A673 (cell line): Measurements from ENCODE around the gene PNMT. TPM values are rescaled to one million over a fixed set of nuclear protein-coding genes. Genes with fewer than 3 reads are reported as not detected.

Experiments
- BruUV-seq: library from RNA; stranded (reverse); fragments of 400-500 nt; replicated peaks from 2 replicates; lab custom pipeline; 2021; lab: Mats Ljungman, UMichigan
- CTCF ChIA-PET: fragments of 300-600 bp; sonication (Branson Sonifier 250); formaldehyde crosslinking; loops from one replicate; lab custom pipeline; 2022; ENCODE audit warnings: antibody characterized with exemption; lab: Charles Lee
- POLR2A ChIA-PET: fragments of 300-600 bp; sonication (Branson Sonifier 250); formaldehyde crosslinking; loops from one replicate; lab custom pipeline; 2022; ENCODE audit warnings: antibody characterized with exemption; ENCODE audit not compliant: low non-redundant PET; lab: Charles Lee
- DNase-seq: peaks from one replicate; pipeline ENCODE4 v3.0.0-alpha.2; 2015; ENCODE audit warnings: low spot score
- H3K27ac ChIP-seq: fragments of 200-600 bp; sonication (generic); 2 replicates; pipeline ENCODE4 v1.5.1; 2016; ENCODE audit warnings: mixed run types, low read depth, mild to moderate bottlenecking, mixed read lengths, antibody characterized with exemption, low read length; ENCODE audit not compliant: poor library complexity, severe bottlenecking
- H3K27me3 ChIP-seq: fragments of 200-600 bp; sonication (generic); replicated peaks from 2 replicates; pipeline ENCODE4 v1.6.1; 2017; ENCODE audit warnings: mixed run types, low read depth, mild to moderate bottlenecking, mixed read lengths, antibody characterized with exemption, low read length; ENCODE audit not compliant: insufficient read depth, poor library complexity
- H3K36me3 ChIP-seq: fragments of 200-600 bp; sonication (generic); 2 replicates; pipeline ENCODE4 v1.6.1; 2016; ENCODE audit warnings: mixed run types, mild to moderate bottlenecking, mixed read lengths, antibody characterized with exemption, low read length; ENCODE audit not compliant: insufficient read depth, poor library complexity, severe bottlenecking
- H3K4me1 ChIP-seq: fragments of 200-600 bp; sonication (generic); 2 replicates; pipeline ENCODE4 v1.6.1; 2017; ENCODE audit warnings: mixed run types, mild to moderate bottlenecking, mixed read lengths, antibody characterized with exemption, low read length; ENCODE audit not compliant: insufficient read depth, poor library complexity, severe bottlenecking
- H3K4me3 ChIP-seq: fragments of 200-600 bp; sonication (generic); 2 replicates; pipeline ENCODE4 v1.5.1; 2016; ENCODE audit warnings: low read depth, mixed run types, mild to moderate bottlenecking, mixed read lengths, low read length; ENCODE audit not compliant: poor library complexity, severe bottlenecking
- H3K9me3 ChIP-seq: fragments of 200-600 bp; sonication (generic); 2 replicates; pipeline ENCODE4 v1.6.1; 2016; ENCODE audit warnings: mixed run types, low read depth, mild to moderate bottlenecking, mixed read lengths, antibody characterized with exemption, low read length; ENCODE audit not compliant: poor library complexity, severe bottlenecking
- EZH2 ChIP-seq: fragments of 200-600 bp; sonication (generic); IDR thresholded peaks from 2 replicates; pipeline ENCODE4 v1.6.1; 2017; ENCODE audit warnings: borderline replicate concordance, low read depth, mild to moderate bottlenecking, mixed read lengths, antibody characterized with exemption, low read length; ENCODE audit not compliant: poor library complexity, severe bottlenecking
- intact Hi-C: fragments of 100-400 bp; cut with micrococcal nuclease; formaldehyde crosslinking; loops from one replicate; pipeline ENCODE4 v1.10.0; 2022; ENCODE audit not compliant: unreplicated experiment
- total RNA-seq: library from RNA; stranded (reverse); gene quantifications from 2 replicates; pipeline ENCODE4 v1.2.3, GENCODE V29; 2021
- TF ChIP-seq, protein P1 (sequence below): fragments of 300-800, 200-600 bp; sonication (generic); conservative IDR thresholded peaks from 2 replicates; pipeline ENCODE4 v1.5.1; 2017; ENCODE audit warnings: low read depth, mild to moderate bottlenecking, antibody characterized with exemption, low read length, moderate library complexity, mixed read lengths

Gene PNMT
- total RNA-seq, 1 experiment from 2014 or later = not detected

- Histone ChIP-seq H3K4me1 (no peaks in the 10 kb centered on the region), H3K27ac (no peak overlapping the region), H3K36me3 (no peaks in the 10 kb centered on the region), H3K4me3 (no peak overlapping the region), H3K9me3 (no peaks in the 10 kb centered on the region), H3K27me3 (no peaks in the 10 kb centered on the region)
- intact Hi-C loops = no loop called here
- TF ChIP-seq, protein P1, sequence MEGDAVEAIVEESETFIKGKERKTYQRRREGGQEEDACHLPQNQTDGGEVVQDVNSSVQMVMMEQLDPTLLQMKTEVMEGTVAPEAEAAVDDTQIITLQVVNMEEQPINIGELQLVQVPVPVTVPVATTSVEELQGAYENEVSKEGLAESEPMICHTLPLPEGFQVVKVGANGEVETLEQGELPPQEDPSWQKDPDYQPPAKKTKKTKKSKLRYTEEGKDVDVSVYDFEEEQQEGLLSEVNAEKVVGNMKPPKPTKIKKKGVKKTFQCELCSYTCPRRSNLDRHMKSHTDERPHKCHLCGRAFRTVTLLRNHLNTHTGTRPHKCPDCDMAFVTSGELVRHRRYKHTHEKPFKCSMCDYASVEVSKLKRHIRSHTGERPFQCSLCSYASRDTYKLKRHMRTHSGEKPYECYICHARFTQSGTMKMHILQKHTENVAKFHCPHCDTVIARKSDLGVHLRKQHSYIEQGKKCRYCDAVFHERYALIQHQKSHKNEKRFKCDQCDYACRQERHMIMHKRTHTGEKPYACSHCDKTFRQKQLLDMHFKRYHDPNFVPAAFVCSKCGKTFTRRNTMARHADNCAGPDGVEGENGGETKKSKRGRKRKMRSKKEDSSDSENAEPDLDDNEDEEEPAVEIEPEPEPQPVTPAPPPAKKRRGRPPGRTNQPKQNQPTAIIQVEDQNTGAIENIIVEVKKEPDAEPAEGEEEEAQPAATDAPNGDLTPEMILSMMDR = no peak
- no peak for TF ChIP-seq EZH2
- POLR2A ChIA-PET = no interaction called here
- BruUV-seq = no TSS peak
- DNase-seq = no peak
- CTCF ChIA-PET = no interaction called here
Observed at GRCh38 chr17:39674179-39674578, 5.9 kb downstream of the PNMT start.

- no peak overlapping the region for H3K4me3 ChIP-seq
- no peaks in the 10 kb centered on the region for H3K36me3 ChIP-seq
- POLR2A ChIA-PET = no interaction called here
- no peak for DNase-seq
- CTCF ChIA-PET = no interaction called here
- no peaks in the 10 kb centered on the region for H3K9me3 ChIP-seq
- no peak overlapping the region for H3K27ac ChIP-seq
- BruUV-seq = no TSS peak
- intact Hi-C loops = no loop called here
- TF ChIP-seq EZH2 = no peak
- TF ChIP-seq, protein P1 = no peak
- H3K27me3 ChIP-seq = no peaks in the 10 kb centered on the region
- no peaks in the 10 kb centered on the region for H3K4me1 ChIP-seq
Observed at GRCh38 chr17:39674702-39675389, 6.6 kb downstream of the PNMT start.

DNA sequence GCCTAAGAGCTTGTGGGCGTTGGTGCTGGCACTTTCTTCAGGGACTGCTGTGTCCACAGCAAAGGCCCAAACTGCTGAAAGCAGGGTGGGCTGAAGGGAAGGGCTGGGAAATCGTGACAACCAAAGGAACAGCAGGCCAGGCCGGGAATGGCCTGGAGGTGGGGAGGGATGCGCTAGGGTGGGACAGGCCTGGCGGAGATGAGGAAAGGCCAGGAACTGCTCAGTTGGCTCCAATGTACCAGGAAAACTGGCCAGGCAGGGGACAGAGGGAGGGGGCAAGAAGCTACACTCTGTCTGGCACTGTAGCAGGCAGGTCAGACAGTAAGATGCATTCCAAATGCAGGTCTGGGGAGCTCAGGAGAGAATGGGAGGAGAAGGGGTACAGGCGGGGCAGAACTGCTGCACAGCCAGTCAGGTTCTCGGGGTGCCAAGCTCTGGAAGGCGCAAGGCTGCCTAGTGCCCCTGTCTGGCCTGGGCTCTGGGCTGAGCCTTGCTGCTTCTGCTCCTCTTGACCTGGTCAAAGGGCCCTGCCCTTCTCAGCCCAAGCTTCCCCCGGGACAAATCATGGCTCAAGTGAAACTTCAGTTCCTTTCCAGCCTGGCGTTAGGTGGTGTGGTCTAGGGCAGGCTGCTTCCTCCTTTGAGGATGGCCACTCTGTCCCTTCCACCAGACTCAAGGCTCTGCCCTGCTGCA lies 7.3 kb downstream of the PNMT start:
- no peaks in the 10 kb centered on the region for H3K9me3 ChIP-seq
- no peaks in the 10 kb centered on the region for H3K27me3 ChIP-seq
- no peak overlapping the region for H3K4me3 ChIP-seq
- H3K36me3 ChIP-seq = no peaks in the 10 kb centered on the region
- no peak for TF ChIP-seq EZH2
- no peaks in the 10 kb centered on the region for H3K4me1 ChIP-seq
- H3K27ac ChIP-seq = no peak overlapping the region
- intact Hi-C loops = no loop called here
- BruUV-seq = no TSS peak
- ChIA-PET CTCF (no interaction called here), POLR2A (no interaction called here)
- DNase-seq = no peak
